Stimulated activated CD4-positive, alpha-beta T cell treated with anti-CD3 and anti-CD28 coated beads, Interleukin-1b, Interleukin-23, amount 100 ng/mL, for 4 hours (primary cell): ENCODE measurements around the gene CDH4.

Source experiments
- DNase-seq, 2 donors: peaks; one replicate each; pipeline ENCODE4 v3.0.0-alpha.2; 2020; ENCODE audit warnings: low read depth in 2 of 2

The CDH4 gene

GRCh38 chr20:61251529-61252393 is at the start of gene CDH4:
Gene CDH4, plus strand, starts transcription at chr20:61252261.
- DNase-seq, result no peak

DNA sequence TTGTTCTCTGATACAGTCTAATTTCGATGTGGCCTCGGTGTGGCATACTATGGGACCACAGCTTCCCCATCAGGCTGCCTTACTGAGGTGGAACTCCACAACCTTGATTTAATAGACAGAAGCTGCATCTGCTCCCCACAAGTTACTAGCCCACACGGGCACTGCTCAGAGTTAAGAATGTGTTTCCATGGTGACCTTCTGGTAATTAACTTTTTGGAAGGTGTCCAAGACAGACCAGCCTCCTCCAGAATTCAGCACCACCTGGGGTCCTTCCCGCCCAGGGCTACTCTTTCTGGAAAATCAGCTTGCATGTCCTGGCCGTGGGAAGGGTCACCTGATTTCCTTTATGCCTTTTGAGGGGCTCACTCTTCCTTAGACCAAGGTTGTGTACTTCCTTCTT is 48.7 kb upstream of the CDH4 start:
- DNase-seq, result no peak

- no peak for DNase-seq
Observed at GRCh38 chr20:61204206-61204605, 47.9 kb upstream of the CDH4 start.

DNA sequence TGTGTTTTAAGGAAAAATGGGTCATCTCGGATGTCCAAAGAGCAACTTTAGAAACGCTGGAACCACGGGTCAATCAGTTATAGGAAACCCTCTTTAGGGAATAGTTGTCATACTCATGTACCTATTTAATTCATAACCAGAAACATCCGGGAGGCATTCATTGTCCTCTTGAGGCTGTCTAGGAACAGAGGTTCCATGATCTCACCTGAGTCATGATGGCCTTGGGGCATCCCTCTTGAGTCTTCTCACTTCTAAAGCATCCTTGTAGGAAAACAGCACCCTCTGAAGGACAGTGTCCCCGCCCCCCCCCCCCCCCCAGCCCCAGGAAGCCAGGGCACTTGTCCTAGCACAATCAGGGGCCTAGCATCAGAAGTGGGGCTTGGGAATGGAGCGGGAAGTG is 46.3 kb upstream of the CDH4 start:
- DNase-seq, result no peak

GRCh38 chr20:61210862-61211261 is 41.2 kb upstream of the CDH4 start:
- no peak for DNase-seq

GRCh38 chr20:61217848-61218247 is 34.2 kb upstream of the CDH4 start:
- no peak for DNase-seq

GRCh38 chr20:61219021-61219431 is 33.0 kb upstream of the CDH4 start:
- DNase-seq, result no peak

- no peak for DNase-seq
Observed at GRCh38 chr20:61220131-61220530, 31.9 kb upstream of the CDH4 start.

DNA sequence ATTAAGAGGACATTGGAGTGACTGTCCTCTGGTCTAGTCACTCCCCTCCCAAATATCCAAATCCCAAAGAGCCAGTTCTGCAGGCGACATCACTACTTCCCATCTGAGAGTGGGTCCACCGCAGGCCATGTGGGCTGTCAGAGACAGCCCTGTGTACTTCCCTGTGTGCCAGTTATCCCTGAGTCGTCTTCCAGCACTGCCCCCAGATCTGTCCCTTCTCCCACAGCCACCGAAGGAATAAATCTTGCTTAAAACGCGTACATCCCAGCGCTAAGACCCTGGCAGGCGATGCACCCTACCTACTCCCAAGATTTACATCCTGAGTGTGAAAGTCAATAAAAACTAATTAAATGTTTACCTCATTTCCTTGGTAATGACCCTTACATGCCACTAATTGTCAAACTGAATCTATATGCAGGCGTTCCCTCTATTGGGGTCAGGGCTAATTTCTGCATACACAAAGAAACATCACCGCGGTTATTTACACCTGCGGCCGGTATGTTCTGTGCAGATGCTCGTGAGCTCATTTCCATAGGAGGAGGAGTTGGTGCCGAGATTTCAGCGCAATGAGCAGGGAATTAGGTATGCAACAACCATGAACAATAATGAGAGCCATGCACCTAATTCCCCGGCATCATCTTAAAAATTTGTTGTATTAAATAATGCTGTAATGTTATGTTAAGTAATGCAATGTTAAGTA is 31.3 kb upstream of the CDH4 start:
- DNase-seq, result no peak

- DNase-seq, result no peak
Observed at GRCh38 chr20:61222699-61223098, 29.4 kb upstream of the CDH4 start.

DNA sequence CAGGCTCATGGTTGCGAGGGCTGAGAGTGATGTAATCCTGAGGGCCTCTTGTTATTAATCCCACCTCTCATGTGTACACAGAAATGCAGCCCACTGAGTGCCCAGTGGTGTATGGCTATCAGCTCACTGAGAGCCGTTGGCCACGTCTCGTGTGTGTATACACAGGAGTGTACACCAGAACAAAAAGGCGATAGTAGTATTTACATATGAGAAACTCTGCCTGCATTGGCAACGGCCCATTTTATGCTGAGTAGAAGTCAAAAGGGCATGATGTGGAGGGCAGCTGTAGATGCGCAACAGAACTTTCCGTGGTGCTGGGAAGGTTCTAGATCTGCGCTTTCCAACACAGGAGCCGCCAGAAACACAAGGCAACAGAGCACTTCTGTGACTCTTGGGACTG is 28.9 kb upstream of the CDH4 start:
- DNase-seq, result no peak

DNA sequence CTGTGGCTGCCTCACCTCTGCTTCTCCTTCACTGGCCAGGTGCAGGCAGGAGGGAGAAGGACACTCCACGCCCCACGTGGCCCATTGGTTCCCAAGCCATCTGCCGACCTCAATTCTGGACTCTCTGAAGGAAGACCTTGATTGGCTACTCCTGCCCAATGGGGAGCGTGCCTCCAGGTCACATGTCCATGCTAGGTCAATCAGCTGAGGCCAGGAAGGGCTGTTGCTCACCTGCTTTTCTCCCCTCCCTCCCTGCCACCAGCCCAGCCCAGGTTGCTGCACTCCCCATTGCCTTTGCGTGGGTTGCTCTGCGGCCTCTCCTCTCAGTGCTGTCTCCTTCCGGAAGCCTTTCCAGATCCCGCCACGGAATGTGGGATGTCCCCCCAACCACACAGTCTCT is 21.9 kb upstream of the CDH4 start:
- DNase-seq, result no peak

GRCh38 chr20:61233590-61233989 is 18.5 kb upstream of the CDH4 start:
- no peak for DNase-seq

DNA sequence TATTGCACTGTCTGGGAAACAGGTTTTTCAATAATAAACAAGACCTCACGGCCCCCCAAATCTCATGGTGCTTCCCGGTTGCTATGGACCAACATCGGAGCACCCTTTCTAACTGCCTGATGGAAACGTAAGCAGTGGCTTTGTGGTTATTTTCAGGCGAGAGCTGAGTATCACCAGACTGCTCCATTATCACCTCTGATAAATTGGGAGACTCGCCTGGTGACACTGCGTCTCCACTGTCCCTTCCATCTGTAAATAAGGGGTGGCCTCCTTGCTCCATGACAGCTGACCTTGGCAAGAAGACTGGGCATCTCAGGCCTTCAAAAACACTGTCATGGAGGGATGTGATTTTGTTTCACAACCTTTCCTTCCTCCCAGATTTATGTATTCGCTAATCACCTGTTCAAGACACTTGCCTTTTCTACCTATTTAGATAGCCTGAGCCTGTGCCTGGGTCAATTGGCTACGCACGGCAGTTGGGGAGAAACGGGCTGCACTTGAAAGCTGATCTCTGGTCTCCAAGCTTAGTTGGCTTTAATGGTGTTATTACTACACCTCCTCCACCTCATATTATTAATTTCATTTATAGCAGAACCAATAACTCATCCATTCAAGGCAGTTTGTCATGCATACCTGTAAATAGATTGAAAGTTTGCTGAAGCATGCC is 17.7 kb upstream of the CDH4 start:
- no peak for DNase-seq

DNA sequence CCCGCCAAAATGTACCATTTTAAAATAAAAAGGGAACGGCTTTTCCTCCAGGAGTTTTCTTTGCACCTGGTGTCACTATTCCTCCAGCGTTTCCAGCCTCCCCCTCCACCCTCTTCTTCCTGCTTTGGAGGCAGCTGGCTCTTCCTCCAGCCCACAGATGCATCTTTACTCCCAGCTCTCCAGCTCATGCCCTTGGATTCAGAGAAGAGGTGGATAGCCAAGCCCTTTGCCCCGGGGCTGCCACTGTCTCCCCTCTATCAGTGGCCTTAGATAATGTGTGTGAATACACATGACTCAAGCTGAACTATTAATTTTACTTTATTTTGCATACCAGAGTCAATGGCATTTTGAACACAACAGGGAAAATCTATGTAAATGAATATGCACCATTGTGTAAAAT is 15.3 kb upstream of the CDH4 start:
- no peak for DNase-seq

- DNase-seq, result no peak
Observed at GRCh38 chr20:61238813-61239212, 13.2 kb upstream of the CDH4 start.

DNA sequence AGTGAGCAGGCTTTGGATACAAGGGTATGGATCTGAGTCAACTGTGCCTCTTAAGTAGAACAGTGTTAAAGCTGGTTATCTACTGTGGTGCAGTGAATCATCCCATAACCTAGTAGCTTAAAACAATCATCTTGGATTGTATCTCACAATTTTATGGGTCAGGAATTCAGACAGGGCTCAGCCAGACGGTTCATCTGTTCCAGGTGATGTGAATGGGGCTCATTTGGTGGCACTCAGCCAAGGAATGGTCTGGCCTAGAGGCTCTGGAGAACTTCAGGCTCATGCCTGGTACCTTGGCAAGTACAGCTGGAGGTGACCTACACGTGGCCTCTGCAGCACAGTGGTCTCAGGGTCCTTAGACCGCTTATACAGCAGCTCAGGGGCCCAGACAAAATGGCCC is 11.2 kb upstream of the CDH4 start:
- no peak for DNase-seq

DNA sequence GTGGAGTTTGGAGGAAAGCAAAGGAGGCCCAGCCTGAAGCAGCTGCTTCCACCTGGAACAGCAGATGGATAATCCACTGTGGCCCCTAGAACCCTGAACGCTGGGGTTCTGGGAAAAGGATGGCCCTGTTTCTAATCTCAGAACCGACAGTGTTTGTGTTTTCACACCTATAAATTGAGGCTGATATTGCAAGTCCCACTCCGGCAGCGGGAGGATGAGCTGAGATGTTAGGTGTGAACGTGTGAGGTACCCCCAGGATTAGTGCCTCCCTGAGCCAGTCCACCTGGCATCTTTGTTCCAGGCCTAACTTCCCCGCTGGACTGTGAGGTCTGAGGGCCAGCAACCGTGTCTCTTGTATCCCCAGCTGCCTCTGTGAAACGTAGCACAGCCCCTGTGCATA is 7.8 kb upstream of the CDH4 start:
- DNase-seq, result no peak

- no peak for DNase-seq
Observed at GRCh38 chr20:61246269-61246668, 5.8 kb upstream of the CDH4 start.

DNA sequence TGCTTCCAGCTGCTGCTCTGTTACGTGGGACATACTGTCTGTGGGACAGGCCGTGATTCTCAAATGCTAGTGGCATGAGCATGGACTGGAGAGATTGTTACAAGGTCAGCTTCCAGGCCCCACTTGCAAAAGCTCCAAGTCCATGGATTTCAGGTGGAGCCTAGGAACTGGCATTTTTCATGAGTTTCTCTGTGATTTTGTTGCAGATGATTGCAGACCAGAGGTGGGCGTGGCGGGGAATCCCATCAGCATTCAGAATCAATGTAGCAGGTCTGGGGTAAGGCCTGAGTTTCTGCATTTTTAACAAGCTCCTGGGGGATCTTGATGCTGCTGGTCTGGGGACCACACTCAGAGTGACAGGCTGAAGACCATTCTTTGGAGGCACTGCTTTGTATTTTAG is 2.4 kb upstream of the CDH4 start:
- DNase-seq, result no peak

- DNase-seq, result no peak
Observed at GRCh38 chr20:61252601-61253263, 671 bp downstream of the CDH4 start.

- DNase-seq, result no peak
Observed at GRCh38 chr20:61253264-61253639, 1.2 kb downstream of the CDH4 start.
